Measurements from ENCODE around the gene ABHD16A. TPM values are rescaled to one million over a fixed set of nuclear protein-coding genes. Genes with fewer than 3 reads are reported as not detected.

ABHD16A gene
- total and polyA plus RNA-seq, 2 of the 13 experiments (the other 11 are each of a cell fraction or from before 2014, with no cell fraction given): 43.5 to 45.4 TPM

DNA sequence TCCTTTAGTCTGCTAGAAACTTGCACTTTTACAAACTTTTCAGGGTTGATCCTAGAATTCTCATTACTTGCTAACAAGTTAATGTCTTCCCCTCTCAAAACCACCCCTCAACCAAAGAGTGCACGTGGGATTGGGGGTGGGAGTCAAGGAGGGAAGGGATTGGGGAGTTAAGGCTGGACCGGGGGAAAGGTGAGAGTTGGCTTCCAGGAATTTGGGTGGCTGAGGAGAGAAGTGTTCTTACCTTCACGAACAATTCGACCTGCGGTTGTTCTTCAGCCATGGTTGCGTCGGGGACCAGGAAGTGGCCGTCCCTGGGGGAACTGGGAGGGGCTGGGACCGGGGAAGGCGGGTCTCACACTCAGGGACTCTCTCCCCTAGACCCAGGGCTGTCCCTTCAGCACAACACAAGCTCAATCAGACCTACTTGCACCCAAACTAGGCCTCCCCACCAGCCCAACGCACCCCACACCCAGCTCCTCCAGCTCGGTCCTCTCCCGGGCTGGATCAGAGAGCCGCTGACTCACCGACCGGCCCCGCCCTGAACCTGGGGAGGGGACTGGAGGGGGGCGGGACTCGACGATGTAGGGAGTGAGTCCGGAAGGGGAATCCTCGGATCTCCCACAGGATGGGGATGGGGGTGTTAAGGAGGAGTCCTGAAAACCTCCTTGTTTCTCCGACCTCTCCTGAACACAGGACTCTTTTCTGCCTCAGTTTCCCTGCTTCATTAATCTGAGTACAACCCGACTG is 33.1 kb upstream of the ABHD16A start, which contains the start of gene CLIC1 (continued):
- TF ChIP-seq, protein P1, sequence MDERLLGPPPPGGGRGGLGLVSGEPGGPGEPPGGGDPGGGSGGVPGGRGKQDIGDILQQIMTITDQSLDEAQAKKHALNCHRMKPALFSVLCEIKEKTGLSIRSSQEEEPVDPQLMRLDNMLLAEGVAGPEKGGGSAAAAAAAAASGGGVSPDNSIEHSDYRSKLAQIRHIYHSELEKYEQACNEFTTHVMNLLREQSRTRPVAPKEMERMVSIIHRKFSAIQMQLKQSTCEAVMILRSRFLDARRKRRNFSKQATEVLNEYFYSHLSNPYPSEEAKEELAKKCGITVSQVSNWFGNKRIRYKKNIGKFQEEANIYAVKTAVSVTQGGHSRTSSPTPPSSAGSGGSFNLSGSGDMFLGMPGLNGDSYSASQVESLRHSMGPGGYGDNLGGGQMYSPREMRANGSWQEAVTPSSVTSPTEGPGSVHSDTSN (CRISPR knock-in tag; IDR thresholded peaks at IDR 0.05): no peak
- TF ChIP-seq U2AF2 (IDR thresholded peaks at IDR 0.05; ENCODE audit: low read depth, low read length): 0 out of 2 replicates have a peak, but pooled peaks have one; percentile 56
- TF ChIP-seq ZNF280B (CRISPR knock-in tag; IDR thresholded peaks at IDR 0.05; ENCODE audit: borderline replicate concordance): no peak
- peak; percentile 87; the same call in 1 of the 2 replicates for TF ChIP-seq SIN3A (IDR thresholded peaks at IDR 0.05; ENCODE audit: borderline replicate concordance, low read depth, low read length)
- no peak; the same call in 1 of the 2 replicates for TF ChIP-seq ZNF333 (CRISPR knock-in tag; IDR thresholded peaks at IDR 0.05; ENCODE audit: borderline replicate concordance)
- peak; percentile 22; the same call in 1 of the 2 replicates for TF ChIP-seq ZNF704 (CRISPR knock-in tag; IDR thresholded peaks at IDR 0.05; ENCODE audit: borderline replicate concordance)
- TF ChIP-seq FOXO1 (CRISPR knock-in tag; IDR thresholded peaks at IDR 0.05): peak; percentile 46; the same call in 1 of the 2 replicates
- peak; percentile 30; the same call in 1 of the 2 replicates for TF ChIP-seq KDM1A (CRISPR knock-in tag; IDR thresholded peaks at IDR 0.05)
- peak; percentile 94 for TF ChIP-seq IKZF5 (CRISPR knock-in tag; IDR thresholded peaks at IDR 0.05)
- no peak for TF ChIP-seq PHB2 (IDR thresholded peaks at IDR 0.05; ENCODE audit: partially characterized antibody)
- TF ChIP-seq, protein P2, sequence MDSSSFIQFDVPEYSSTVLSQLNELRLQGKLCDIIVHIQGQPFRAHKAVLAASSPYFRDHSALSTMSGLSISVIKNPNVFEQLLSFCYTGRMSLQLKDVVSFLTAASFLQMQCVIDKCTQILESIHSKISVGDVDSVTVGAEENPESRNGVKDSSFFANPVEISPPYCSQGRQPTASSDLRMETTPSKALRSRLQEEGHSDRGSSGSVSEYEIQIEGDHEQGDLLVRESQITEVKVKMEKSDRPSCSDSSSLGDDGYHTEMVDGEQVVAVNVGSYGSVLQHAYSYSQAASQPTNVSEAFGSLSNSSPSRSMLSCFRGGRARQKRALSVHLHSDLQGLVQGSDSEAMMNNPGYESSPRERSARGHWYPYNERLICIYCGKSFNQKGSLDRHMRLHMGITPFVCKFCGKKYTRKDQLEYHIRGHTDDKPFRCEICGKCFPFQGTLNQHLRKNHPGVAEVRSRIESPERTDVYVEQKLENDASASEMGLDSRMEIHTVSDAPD (CRISPR knock-in tag; IDR thresholded peaks at IDR 0.05): no peak
- TF ChIP-seq, protein P3, sequence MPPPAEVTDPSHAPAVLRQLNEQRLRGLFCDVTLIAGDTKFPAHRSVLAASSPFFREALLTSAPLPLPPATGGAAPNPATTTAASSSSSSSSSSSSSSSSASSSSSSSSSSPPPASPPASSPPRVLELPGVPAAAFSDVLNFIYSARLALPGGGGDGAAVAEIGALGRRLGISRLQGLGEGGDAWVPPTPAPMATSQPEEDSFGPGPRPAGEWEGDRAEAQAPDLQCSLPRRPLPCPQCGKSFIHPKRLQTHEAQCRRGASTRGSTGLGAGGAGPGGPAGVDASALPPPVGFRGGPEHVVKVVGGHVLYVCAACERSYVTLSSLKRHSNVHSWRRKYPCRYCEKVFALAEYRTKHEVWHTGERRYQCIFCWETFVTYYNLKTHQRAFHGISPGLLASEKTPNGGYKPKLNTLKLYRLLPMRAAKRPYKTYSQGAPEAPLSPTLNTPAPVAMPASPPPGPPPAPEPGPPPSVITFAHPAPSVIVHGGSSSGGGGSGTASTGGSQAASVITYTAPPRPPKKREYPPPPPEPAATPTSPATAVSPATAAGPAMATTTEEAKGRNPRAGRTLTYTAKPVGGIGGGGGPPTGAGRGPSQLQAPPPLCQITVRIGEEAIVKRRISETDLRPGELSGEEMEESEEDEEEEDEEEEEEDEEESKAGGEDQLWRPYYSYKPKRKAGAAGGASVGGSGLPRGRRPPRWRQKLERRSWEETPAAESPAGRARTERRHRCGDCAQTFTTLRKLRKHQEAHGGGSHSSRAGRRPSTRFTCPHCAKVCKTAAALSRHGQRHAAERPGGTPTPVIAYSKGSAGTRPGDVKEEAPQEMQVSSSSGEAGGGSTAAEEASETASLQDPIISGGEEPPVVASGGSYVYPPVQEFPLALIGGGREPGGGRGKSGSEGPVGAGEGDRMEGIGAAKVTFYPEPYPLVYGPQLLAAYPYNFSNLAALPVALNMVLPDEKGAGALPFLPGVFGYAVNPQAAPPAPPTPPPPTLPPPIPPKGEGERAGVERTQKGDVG (CRISPR knock-in tag; IDR thresholded peaks at IDR 0.05; ENCODE audit: borderline replicate concordance): 0 out of 2 replicates have a peak, but pooled peaks have one; percentile 48
- TF ChIP-seq ZNF570 (CRISPR knock-in tag; IDR thresholded peaks at IDR 0.05; ENCODE audit: borderline replicate concordance): 0 out of 2 replicates have a peak, but pooled peaks have one; percentile 3
- peak; percentile 82 for TF ChIP-seq ZC3H13 (CRISPR knock-in tag; IDR thresholded peaks at IDR 0.05)
